GM12865 (cell line): Measurements from ENCODE around the gene TWF2.

Experiments used
- DNase-seq: peaks from one replicate; pipeline ENCODE4 v3.0.0; 2010; ENCODE audit warnings: low read depth
- H3K4me3 ChIP-seq: 2 replicates; pipeline ENCODE4 v1.5.1; 2011; ENCODE audit warnings: mild to moderate bottlenecking, low read depth, low read length, control low read depth
- CTCF ChIP-seq: IDR thresholded peaks from 2 replicates; pipeline ENCODE4 v1.5.1; 2011; ENCODE audit warnings: low read length, control low read depth, low read depth, inconsistent platforms; ENCODE audit not compliant: insufficient read depth; ENCODE audit errors: missing control alignments

The TWF2 gene

GRCh38 chr3:52233108-52233591 is 5.8 kb downstream of the TWF2 start:
- DNase-seq: no peak
- no peak for TF ChIP-seq CTCF
- H3K4me3 ChIP-seq: no peak overlapping the region

DNA sequence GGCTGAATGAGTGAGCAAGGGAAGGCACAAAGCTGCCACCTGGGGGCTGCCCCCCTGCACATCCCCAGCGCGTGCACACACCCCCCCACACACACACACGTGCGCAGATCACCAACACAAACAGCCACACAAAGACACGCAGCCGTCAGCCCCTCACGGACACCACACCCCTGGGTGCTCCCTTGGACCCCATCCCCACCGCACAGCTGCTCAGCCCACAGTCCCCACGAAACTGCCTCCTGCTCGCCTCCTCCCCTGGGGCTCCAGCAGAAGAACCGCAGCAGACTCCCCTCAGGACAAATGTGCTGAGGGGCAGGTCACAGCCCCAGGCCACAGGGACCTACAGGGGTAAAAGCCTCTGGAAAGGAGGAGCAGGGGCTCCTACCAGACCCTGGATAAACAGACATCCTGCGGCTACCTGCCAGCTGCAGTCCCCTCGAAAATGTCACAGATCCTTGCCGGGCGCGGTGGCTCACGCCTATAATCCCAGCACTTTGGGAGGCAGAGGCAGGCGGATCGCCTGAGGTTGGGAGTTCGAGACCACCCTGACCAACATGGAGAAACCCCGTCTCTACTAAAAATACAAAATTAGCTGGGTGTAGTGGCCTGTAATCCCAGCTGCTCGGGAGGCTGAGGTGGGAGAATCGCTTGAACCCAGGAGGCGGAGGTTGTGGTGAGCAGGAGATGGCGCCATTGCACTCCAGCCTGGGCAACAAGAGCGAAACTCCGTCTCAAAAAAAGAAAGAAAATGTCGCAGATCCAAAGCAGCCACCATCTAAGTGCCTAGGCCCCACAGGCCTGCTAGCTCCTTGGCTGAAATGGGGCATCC is 6.5 kb downstream of the TWF2 start:
- no peak for TF ChIP-seq CTCF
- no peak for DNase-seq
- H3K4me3 ChIP-seq: no peak overlapping the region

DNA sequence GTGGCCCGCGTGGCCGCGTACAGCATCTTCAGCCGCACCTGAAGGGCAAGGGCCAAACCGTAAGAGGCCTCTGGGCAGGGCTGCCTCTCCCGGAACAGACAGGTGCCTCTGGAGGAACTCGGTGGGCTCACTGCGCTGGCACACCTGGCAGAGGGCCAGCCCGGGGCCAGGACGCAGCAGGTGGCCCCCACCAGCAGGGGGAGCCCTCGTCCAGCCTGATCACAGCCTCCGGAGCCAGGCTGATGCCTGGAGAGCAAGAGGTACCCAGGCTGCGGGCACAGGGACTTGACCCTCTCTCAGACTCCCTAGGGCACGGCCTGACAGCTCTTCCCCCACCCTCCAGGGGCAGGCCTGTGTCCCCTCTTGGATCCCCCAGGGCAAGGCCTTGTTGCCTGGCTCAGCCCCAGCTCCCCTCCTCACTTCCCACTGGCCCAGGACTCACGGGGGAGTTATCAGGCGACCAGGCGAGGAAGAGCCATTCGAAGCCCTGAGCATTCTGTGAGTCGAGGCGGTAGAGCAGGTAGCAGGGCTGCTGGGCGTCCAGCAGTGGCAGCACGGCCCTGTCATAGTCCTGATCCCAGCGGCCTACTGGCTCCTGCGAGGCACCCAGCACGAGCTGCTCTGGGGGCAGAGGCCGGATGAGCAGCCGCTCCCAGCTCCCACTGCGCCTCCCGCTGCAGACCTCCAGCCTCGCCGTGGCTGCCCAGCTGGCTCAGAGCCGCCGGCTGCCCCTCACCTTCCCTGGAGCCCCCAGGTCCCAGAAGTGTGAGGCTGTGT is 7.3 kb downstream of the TWF2 start:
- DNase-seq: peak; percentile 83
- no peak overlapping the region for H3K4me3 ChIP-seq
- peak; percentile 98 for TF ChIP-seq CTCF

DNA sequence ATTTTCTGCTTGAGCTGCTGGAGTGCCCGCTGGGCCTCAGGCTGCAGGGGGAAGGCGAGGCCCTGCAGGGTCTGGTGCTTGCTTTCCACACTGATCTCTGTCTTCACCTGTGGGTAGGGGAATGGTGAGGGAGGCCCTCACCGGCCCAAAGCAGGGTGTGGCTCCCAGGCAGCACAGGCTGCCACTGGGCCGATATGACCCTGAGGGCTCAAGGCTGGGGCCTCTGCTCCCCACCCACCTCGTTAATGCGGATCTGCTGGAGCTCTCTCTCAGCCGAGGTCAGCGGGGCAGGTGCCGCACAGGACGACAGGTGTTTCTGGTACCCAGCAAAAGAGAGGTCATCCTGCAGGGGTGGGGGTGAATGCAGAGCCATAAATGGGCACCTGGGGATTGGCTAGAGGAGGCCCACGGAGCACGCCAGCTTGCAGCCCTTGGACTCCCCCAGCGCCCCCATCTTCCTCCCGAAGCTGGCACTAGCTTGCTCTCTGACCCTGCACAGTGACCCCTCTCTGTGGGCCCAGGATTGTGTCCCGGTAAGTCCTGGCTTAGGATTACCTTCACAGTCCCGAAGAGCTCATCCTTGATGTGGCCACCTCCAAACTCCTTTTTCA is 8.0 kb downstream of the TWF2 start:
- no peak for TF ChIP-seq CTCF
- no peak overlapping the region for H3K4me3 ChIP-seq
- DNase-seq: no peak

DNA sequence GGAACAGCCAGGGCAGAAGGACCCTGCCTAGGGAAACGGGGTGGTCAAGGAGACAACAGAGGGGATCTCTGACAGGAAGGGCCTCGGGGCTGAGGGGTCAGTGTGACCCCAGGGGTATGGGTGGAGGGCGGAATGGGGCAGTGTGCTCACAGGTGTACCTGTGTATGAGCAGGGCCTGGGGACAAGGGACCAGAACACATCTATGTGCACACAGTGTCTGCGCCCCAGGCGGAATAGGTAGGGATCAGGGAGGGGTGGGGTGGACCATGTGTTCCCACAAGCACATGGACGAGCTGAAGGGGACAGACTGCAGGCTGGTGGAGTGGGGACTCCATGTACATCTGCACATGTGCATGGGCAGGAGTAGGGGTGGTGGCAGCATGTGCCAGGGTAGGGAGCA is 8.5 kb downstream of the TWF2 start:
- H3K4me3 ChIP-seq: no peak overlapping the region
- TF ChIP-seq CTCF: no peak
- no peak for DNase-seq

DNA sequence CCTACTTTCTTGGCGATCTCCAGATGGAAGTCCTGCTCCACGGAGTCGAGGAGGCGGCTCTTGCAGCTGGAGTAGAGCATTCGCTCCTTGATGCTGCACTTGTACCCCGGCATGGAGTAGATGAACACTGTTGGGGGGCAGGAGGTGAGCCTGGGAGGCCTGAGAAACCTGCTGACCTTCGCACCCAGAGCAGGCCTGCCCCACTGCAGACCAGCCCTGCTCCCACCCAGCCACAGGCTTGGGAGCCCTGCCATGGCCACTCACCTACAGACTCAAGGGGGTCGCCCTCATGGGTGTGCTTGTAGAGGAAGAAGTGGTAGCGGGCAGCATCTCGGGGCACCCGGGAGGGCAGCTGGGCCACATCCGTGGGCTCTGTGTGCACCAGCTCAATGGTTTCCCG is 9.3 kb downstream of the TWF2 start:
- no peak overlapping the region for H3K4me3 ChIP-seq
- TF ChIP-seq CTCF: no peak
- DNase-seq: no peak
